ENCODE data around the gene ODAD2.
"Not testable (repeated sequence)": the region's sequence is repeated elsewhere in the genome, so short reads cannot be mapped to it uniquely, and the experiment has no call there.

ODAD2 gene

GRCh38 chr10:27998954-27999275 is at the start of gene ODAD2:
Gene ODAD2, minus strand, starts transcription at chr10:27999079. Its CDS starts 3,937 bp downstream, at chr10:27995142.
- no peak for DNase-seq (ENCODE audit: extremely low spot score, insufficient read length, low read depth)

GRCh38 chr10:28047061-28047460 is 48.2 kb upstream of the ODAD2 start:
- FAIRE-seq, result no peak
- DNase-seq (ENCODE audit: extremely low spot score, insufficient read length, low read depth), result no peak

More at GRCh38 chr10:27998954-27999275, at the start of gene ODAD2:
- FAIRE-seq, result no peak

- DNase-seq (ENCODE audit: extremely low spot score, insufficient read length, low read depth) (no peak), FAIRE-seq (no peak)
Measured at GRCh38 chr10:28046579-28046978, 47.7 kb upstream of the ODAD2 start.

- FAIRE-seq (no peak), DNase-seq (ENCODE audit: extremely low spot score, insufficient read length, low read depth) (no peak)
Measured at GRCh38 chr10:28043941-28044340, 45.1 kb upstream of the ODAD2 start.

GRCh38 chr10:28036587-28036986 is 37.7 kb upstream of the ODAD2 start:
- FAIRE-seq (no peak), DNase-seq (ENCODE audit: extremely low spot score, insufficient read length, low read depth) (no peak)

- DNase-seq (ENCODE audit: extremely low spot score, insufficient read length, low read depth) (no peak), FAIRE-seq (no peak)
Measured at GRCh38 chr10:28020993-28021982, 22.4 kb upstream of the ODAD2 start.

GRCh38 chr10:28020080-28020860 is 21.4 kb upstream of the ODAD2 start:
- DNase-seq (ENCODE audit: extremely low spot score, insufficient read length, low read depth) (no peak), FAIRE-seq (no peak)

- FAIRE-seq, result no peak
Measured at GRCh38 chr10:28014651-28015050, 15.8 kb upstream of the ODAD2 start.

GRCh38 chr10:28012990-28013515 is 14.2 kb upstream of the ODAD2 start:
- FAIRE-seq, result no peak
- no peak for DNase-seq (ENCODE audit: extremely low spot score, insufficient read length, low read depth)

More at GRCh38 chr10:28014651-28015050, 15.8 kb upstream of the ODAD2 start:
- no peak for DNase-seq (ENCODE audit: extremely low spot score, insufficient read length, low read depth)

- no peak for DNase-seq (ENCODE audit: extremely low spot score, insufficient read length, low read depth)
- no peak for FAIRE-seq
Measured at GRCh38 chr10:28010821-28011220, 11.9 kb upstream of the ODAD2 start.

- FAIRE-seq (no peak), DNase-seq (ENCODE audit: extremely low spot score, insufficient read length, low read depth) (no peak)
Measured at GRCh38 chr10:28008054-28008453, 9.2 kb upstream of the ODAD2 start.

- DNase-seq (ENCODE audit: extremely low spot score, insufficient read length, low read depth) (no peak), FAIRE-seq (no peak)
Measured at GRCh38 chr10:28001353-28001752, 2.5 kb upstream of the ODAD2 start.

GRCh38 chr10:27998178-27998953 is 513 bp downstream of the ODAD2 start:
- FAIRE-seq, result no peak
- DNase-seq (ENCODE audit: extremely low spot score, insufficient read length, low read depth), result no peak

GRCh38 chr10:27997865-27998177 is 1.1 kb downstream of the ODAD2 start:
- no peak for FAIRE-seq
- no peak for DNase-seq (ENCODE audit: extremely low spot score, insufficient read length, low read depth)

GRCh38 chr10:27995311-27995710 is 3.6 kb downstream of the ODAD2 start:
- no peak for FAIRE-seq
- DNase-seq (ENCODE audit: extremely low spot score, insufficient read length, low read depth), result no peak

GRCh38 chr10:27989357-27989756 is 9.5 kb downstream of the ODAD2 start:
- DNase-seq (ENCODE audit: extremely low spot score, insufficient read length, low read depth), result not testable (repeated sequence)
- FAIRE-seq, result peak; percentile 45

- no peak for FAIRE-seq
Measured at GRCh38 chr10:27986821-27987220, 12.1 kb downstream of the ODAD2 start.

GRCh38 chr10:27982875-27983543 is 15.9 kb downstream of the ODAD2 start:
- no peak for FAIRE-seq
- no peak for DNase-seq (ENCODE audit: extremely low spot score, insufficient read length, low read depth)

More at GRCh38 chr10:27986821-27987220, 12.1 kb downstream of the ODAD2 start:
- no peak for DNase-seq (ENCODE audit: extremely low spot score, insufficient read length, low read depth)

GRCh38 chr10:27981744-27982143 is 17.1 kb downstream of the ODAD2 start:
- DNase-seq (ENCODE audit: extremely low spot score, insufficient read length, low read depth) (no peak), FAIRE-seq (no peak)
